KOPT-K1 (cell line): ENCODE results near the gene CCDC80.
A peak's percentile ranks its signal among the peaks of the same experiment; 100 is the strongest.
"Not testable (repeated sequence)": the region's sequence is repeated elsewhere in the genome, so short reads cannot be mapped to it uniquely, and the experiment has no call there.

ENCODE experiments used
- H3K27ac ChIP-seq: fragments of 200-600 bp; sonication (generic); 2 replicates; pipeline ENCODE4 v1.5.1; 2016; ENCODE audit warnings: antibody characterized with exemption, mild to moderate bottlenecking, low read depth, low read length; ENCODE audit not compliant: poor library complexity, severe bottlenecking
- H3K36me3 ChIP-seq: fragments of 200-600 bp; sonication (generic); 2 replicates; pipeline ENCODE4 v1.5.1; 2017; ENCODE audit warnings: antibody characterized with exemption, mild to moderate bottlenecking, low read length, moderate library complexity; ENCODE audit not compliant: insufficient read depth
- H3K9me3 ChIP-seq: fragments of 200-600 bp; sonication (generic); 2 replicates; pipeline ENCODE4 v1.5.1; 2017; ENCODE audit warnings: antibody characterized with exemption, low read length, mild to moderate bottlenecking; ENCODE audit not compliant: insufficient read depth, poor library complexity, severe bottlenecking

CCDC80 gene

DNA sequence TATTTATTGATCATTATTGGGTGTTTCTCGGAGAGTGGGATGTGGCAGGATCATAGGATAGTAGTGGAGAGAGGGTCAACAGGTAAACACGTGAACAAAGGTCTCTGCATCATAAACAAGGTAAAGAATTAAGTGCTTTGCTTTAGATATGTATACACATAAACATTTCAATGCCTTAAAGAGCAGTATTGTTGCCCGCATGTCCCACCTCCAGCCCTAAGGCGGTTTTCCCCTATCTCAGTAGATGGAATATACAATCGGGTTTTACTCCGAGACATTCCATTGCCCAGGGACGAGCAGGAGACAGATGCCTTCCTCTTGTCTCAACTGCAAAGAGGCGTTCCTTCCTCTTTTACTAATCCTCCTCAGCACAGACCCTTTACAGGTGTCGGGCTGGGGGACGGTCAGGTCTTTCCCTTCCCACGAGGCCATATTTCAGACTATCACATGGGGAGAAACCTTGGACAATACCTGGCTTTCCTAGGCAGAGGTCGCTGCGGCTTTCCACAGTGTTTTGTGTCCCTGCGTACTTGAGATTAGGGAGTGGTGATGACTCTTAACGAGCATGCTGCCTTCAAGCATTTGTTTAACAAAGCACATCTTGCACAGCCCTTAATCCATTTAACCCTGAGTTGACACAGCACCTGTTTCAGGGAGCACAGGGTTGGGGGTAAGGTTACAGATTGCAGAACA lies 76.5 kb downstream of the CCDC80 start:
- H3K36me3 ChIP-seq, result peaks cover 25% of the 10 kb centered on the region
- H3K27ac ChIP-seq, H3K9me3 ChIP-seq: not testable (repeated sequence)

DNA sequence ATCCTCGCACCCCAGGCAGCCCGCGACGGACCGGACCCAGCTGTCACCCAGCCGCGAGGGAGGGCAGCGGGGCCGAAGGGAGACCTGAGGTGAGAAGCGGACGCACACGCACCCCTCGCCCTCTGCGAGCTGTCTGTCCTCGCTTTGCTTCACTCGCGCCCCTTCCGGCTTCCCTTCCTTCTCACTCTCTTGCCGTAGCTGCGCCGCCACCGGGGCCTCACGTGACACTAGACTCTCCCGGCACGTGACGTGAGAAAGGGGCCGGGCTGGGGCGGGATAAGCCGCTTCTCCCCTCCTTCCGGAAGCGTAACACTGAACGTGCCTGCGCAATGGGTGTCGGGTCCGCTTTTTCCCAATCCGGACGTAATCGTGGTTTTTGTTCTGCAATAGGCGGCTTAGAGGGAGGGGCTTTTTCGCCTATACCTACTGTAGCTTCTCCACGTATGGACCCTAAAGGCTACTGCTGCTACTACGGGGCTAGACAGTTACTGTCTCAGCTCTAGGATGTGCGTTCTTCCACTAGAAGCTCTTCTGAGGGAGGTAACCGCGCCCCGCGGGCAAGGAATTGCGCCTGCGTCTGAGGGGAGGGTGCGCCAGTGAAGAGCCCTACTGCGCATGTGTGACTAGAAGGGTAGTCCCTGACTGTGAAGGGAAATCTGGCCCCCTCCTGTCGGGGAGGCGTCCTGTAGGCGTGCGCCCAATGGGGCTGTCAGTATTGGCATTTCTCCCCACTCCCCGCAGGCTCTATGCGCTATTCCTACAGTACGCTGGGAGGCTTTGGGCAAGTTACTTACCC lies 79.0 kb downstream of the CCDC80 start, which contains the start of the genes ATG3 and SLC35A5:
ATG3 (minus strand) TSS at position 229 of the 796 bp plus-strand sequence. CDS start 434 bp downstream, outside the sequence.
SLC35A5 (plus strand) TSS at position 312 of the 796 bp plus-strand sequence. CDS start 1,359 bp downstream, outside the sequence.
- no peaks in the 10 kb centered on the region for H3K9me3 ChIP-seq
- peaks cover 19% of the 10 kb centered on the region for H3K36me3 ChIP-seq
- H3K27ac ChIP-seq, result peak within 1 kb of the TSS; percentile 86

DNA sequence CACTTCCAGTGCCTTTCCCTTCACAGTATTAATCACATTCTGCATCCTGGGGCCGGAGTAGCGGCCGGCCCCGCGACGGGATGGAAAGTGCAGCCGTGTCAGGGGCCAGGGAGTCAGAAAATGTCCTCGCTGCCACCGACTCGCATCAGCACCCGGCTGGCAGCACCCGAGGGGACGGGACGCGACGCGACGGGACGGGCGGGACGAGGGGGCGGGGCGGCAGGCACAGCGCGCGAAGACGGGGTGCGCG lies 79.5 kb downstream of the CCDC80 start:
- H3K9me3 ChIP-seq, result no peaks in the 10 kb centered on the region
- peak overlapping the region; percentile 86 for H3K27ac ChIP-seq
- H3K36me3 ChIP-seq, result peaks cover 19% of the 10 kb centered on the region

DNA sequence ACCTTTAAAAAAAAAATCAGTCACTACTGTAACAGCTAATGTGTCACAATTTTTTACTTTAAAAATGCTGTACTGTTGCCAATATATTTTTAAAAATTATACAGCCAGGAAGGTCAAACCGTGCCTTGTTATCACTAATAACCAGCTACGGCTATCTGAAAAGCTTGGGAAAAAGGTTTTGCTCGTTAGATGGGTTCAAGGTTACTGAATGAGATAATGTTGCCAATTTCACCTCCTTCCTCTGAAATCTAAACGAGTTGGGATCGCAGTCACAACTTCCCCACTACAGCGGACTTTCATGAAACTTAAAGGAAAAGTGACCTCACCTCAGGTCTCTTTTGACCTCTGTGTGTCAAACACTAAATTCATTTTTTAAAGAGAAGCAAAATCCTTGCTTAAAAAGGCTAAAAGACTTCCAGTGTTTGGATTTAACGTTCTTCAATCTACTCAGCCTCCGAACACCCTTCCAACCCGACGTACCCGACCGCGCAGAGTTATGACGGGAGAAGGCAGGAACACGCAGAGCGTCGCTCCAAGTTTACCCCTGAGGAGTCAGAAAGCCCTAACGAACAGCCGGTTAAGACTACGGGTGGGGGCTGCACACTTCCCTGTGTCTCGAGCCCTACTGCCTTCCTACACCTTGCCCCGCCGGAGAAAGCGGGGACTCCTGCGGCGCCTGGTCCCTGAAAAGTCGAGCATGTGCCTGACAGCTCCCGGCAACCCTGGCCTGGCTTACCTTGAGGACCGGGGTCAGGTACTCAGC lies 80.0 kb downstream of the CCDC80 start:
- H3K27ac ChIP-seq, result peak overlapping the region; percentile 86
- H3K36me3 ChIP-seq, result peaks cover 15% of the 10 kb centered on the region
- H3K9me3 ChIP-seq, result no peaks in the 10 kb centered on the region

DNA sequence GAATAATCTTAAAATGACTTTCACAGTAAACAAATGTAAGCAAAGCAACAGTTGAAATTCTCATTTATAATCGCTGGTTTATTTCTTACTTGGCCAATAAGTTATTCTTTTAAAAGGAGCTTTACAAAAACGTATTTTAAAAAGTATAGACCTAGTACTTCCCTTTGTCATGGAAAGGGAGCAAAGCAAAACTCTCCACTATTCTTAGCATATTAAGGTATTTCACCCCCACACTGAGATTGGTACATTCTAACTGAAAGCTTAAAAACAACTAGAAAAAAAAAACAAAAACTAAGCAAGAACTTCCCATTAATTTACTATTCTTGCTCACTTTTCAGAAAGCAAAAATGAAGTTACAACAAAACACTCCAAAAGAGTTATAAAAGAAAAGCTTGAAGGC lies 80.6 kb downstream of the CCDC80 start:
- Histone ChIP-seq H3K27ac (peak overlapping the region; percentile 86), H3K36me3 (peaks cover 20% of the 10 kb centered on the region)

DNA sequence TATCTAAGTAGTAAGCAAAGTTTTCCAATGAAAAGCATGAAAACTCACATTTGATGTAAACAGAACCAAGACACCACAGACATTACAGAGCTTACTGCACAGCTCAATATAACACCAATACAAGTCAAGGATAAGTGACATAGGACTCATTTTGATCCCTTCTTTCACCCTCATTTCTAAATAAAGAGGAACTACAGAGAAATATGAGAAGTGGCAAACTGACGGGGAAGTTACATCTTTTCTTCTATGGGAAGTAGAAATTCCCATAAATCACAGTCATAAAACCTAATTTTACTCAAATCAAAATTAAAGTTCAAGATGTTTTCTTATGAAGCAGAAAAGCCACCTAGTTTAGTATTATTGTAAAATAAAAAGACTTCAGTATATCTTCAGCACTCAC lies 83.0 kb downstream of the CCDC80 start:
- Histone ChIP-seq H3K36me3 (peaks cover 23% of the 10 kb centered on the region), H3K27ac (no peak overlapping the region), H3K9me3 (no peaks in the 10 kb centered on the region)

More for the DNA sequence above, 80.6 kb downstream of the CCDC80 start:
- H3K9me3 ChIP-seq, result no peaks in the 10 kb centered on the region

DNA sequence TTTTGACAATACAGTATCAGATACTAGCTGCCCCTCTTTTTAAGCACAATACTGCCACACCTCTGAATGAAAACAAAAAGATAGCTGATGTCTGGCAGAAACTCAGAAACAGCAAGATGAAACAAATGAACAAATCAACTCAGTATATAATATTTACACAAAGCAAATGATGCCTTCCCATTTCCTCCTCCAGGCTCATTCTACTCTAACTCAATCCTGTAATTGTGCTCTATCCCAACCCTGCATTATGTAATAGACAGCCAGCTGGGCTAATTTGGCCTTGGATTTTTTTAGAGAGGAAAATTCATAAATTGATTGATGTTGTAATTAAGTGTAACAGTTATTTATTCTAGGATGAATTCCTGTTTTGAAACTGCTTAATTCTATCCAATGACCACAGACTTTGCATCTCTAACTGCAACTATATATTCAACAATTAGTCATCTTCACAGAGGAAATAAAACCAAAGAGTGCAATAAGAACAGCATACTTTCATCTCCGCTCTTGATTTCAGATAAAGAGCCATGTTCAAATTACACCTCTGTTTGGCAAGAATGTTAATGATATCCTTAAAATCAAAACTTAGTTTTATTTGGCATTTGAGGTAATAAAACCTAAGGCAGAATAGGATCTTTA lies 85.3 kb downstream of the CCDC80 start:
- no peaks in the 10 kb centered on the region for H3K9me3 ChIP-seq
- peaks cover 35% of the 10 kb centered on the region for H3K36me3 ChIP-seq
- H3K27ac ChIP-seq, result no peak overlapping the region

DNA sequence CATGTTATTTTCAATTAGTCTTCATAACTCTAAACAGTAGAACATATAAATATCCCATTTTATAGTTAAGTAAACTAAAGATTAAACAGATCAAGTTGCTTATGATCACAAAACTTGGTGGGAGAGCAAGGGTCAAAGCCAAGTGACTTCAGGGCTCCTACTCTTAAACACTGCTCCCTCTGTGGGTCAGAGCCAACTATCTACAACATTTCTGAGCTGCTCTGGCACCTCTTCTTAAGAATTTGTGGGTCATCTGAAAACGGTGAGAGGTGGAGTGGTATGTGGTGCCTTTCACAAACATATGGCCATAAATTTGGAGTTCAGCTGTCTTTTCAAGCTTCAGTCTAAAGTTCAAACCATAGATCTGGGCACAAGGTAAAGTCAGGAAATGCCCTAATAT lies 90.1 kb downstream of the CCDC80 start:
- Histone ChIP-seq H3K36me3 (peaks cover 67% of the 10 kb centered on the region), H3K9me3 (no peaks in the 10 kb centered on the region)

More for the DNA sequence above, 90.1 kb downstream of the CCDC80 start:
- no peak overlapping the region for H3K27ac ChIP-seq
